PC-3 (cell line): Measurements from ENCODE around the gene FLYWCH2. TPM values are rescaled to one million over a fixed set of nuclear protein-coding genes. Genes with fewer than 3 reads are reported as not detected.

Source experiments
- ATAC-seq: fragments of 200-7000 bp; cut with Tn5 transposase; 2 replicates; pipeline ENCODE4 v1.9.1; 2020; ENCODE audit warnings: mild to moderate bottlenecking, moderate library complexity
- BruUV-seq: library from RNA; stranded (reverse); fragments of 400-500 nt; replicated peaks from 2 replicates; lab custom pipeline; 2021; lab: Mats Ljungman, UMichigan
- CTCF ChIA-PET: fragments of 300-600 bp; sonication (Branson Sonifier 250); formaldehyde crosslinking; loops from one replicate; lab custom pipeline; 2022; ENCODE audit warnings: antibody characterized with exemption; lab: Charles Lee
- POLR2A ChIA-PET: fragments of 300-600 bp; sonication (Branson Sonifier 250); formaldehyde crosslinking; loops from one replicate; lab custom pipeline; 2022; ENCODE audit warnings: antibody characterized with exemption; ENCODE audit not compliant: unreplicated experiment; lab: Charles Lee
- DNase-seq: peaks from one replicate; pipeline ENCODE4 v3.0.0-alpha.2; 2015
- H2AFZ ChIP-seq: fragments of 300-600 bp; sonication (generic); 2 replicates; pipeline ENCODE4 v1.6.0; 2016; ENCODE audit warnings: antibody characterized with exemption, low read length
- H3F3A ChIP-seq: fragments of 300-600 bp; sonication (generic); one replicate; pipeline ENCODE4 v1.6.0; 2017; ENCODE audit warnings: antibody characterized with exemption, low read length, control low read depth, mild to moderate bottlenecking; ENCODE audit not compliant: unreplicated experiment
- H3K27ac ChIP-seq: fragments of 300-600 bp; sonication (generic); 2 replicates; pipeline ENCODE4 v1.5.1; 2016; ENCODE audit warnings: mild to moderate bottlenecking, low read length
- H3K27me3 ChIP-seq: fragments of 300-600 bp; sonication (generic); 2 replicates; pipeline ENCODE4 v1.6.1; 2016; ENCODE audit warnings: low read length, mixed read lengths
- H3K36me3 ChIP-seq: fragments of 300-600 bp; sonication (generic); 2 replicates; pipeline ENCODE4 v1.6.1; 2016; ENCODE audit warnings: low read depth, mixed run types, low read length, mixed read lengths
- H3K4me1 ChIP-seq: fragments of 300-600 bp; sonication (generic); 2 replicates; pipeline ENCODE4 v1.5.1; 2016; ENCODE audit warnings: low read length; ENCODE audit not compliant: insufficient read depth
- H3K4me2 ChIP-seq: fragments of 300-600 bp; sonication (generic); 2 replicates; pipeline ENCODE4 v1.6.0; 2016; ENCODE audit warnings: low read length
- H3K4me3 ChIP-seq: fragments of 300-600 bp; sonication (generic); 2 replicates; pipeline ENCODE4 v1.5.1; 2016; ENCODE audit warnings: mild to moderate bottlenecking, low read length, mixed read lengths
- H3K79me2 ChIP-seq: fragments of 300-600 bp; sonication (generic); 2 replicates; pipeline ENCODE4 v1.6.1; 2017; ENCODE audit warnings: low read length, mixed read lengths
- H3K9ac ChIP-seq: fragments of 300-600 bp; sonication (generic); 2 replicates; pipeline ENCODE4 v1.6.0; 2016; ENCODE audit warnings: mild to moderate bottlenecking, low read length
- H3K9me2 ChIP-seq: fragments of 300-600 bp; sonication (generic); replicated peaks from 2 replicates; pipeline ENCODE4 v1.6.1; 2016; ENCODE audit warnings: mixed run types, low read length, mixed read lengths
- H3K9me3 ChIP-seq: fragments of 300-600 bp; sonication (generic); 2 replicates; pipeline ENCODE4 v1.6.1; 2016; ENCODE audit warnings: low read length, mixed read lengths
- H4K20me1 ChIP-seq: fragments of 300-600 bp; sonication (generic); 2 replicates; pipeline ENCODE4 v1.6.1; 2016; ENCODE audit warnings: low read length, mixed read lengths
- EZH2 ChIP-seq: fragments of 300-600 bp; sonication (generic); IDR thresholded peaks from one replicate; pipeline ENCODE4 v1.6.1; 2017; ENCODE audit warnings: antibody characterized with exemption, mild to moderate bottlenecking, low read length; ENCODE audit not compliant: unreplicated experiment
- EZH2phosphoT487 ChIP-seq: fragments of 300-600 bp; sonication (generic); IDR thresholded peaks from 2 replicates; pipeline ENCODE4 v1.6.1; 2018; ENCODE audit warnings: mild to moderate bottlenecking, antibody characterized with exemption, low read length, borderline replicate concordance
- intact Hi-C: fragments of 100-400 bp; cut with micrococcal nuclease; formaldehyde crosslinking; loops from 2 replicates; pipeline ENCODE4 v1.9.0; 2023
- total RNA-seq: library from RNA; depleted of rRNA; stranded (reverse); fragments of >200 nt; gene quantifications from 2 replicates; pipeline ENCODE4 v1.2.3, GENCODE V29; 2014
- TF ChIP-seq, protein P1 (sequence below): fragments of 300-600 bp; sonication (generic); conservative IDR thresholded peaks from 2 replicates; pipeline ENCODE4 v1.5.1; 2017; ENCODE audit warnings: antibody characterized with exemption, low read depth, mild to moderate bottlenecking, low read length

Gene FLYWCH2
- total RNA-seq, 1 experiment from 2014 or later, result 100 TPM

DNA sequence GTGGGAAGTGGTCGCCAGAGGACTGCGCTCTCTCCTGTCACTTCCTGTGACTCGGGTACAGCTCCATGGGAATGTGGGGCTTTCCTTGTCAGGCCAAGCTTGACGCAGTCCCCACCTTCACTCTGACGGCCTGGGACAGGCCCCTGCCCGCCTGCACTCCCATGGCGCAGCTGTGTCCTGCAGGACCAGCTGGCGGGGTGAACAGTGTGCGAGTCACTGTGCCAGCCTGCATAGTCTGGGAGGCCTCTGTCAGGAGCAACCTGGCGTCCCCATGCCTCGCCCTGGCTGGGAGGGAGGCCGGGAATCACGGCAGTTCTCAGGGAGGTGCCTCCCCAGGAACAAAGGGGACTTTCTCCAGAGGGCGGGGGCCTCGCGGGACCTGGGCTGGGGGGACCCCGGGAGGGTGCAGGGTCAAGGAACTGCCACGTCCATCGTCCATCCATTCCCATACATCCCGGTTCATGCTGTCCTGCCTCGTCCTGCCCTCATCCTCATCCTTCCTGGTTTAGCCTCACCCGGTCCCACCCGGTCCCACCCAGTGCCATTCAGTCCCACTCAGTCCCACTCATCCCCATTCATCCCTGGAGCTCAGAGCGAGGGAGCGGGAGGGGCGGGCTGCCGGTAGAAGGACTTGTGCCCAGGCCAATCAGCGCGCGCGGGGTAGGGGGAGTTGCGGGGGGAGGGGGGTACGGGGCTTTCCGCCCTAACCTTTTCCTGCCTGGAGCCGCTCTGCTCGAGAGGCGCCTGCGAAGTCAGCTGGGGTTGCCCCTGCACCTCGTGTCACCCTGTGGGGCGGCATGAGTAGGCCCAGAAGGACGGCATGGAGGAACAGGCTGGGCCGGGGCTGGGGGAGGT lies 42.1 kb downstream of the FLYWCH2 start:
- DNase-seq (peak; percentile 27), ATAC-seq (peak; percentile 66)
- intact Hi-C loops, result no loop called here
- no peaks in the 10 kb centered on the region for H3K36me3 ChIP-seq
- no peak overlapping the region for H3K9ac ChIP-seq
- no peaks in the 10 kb centered on the region for H3K9me3 ChIP-seq
- H3K27ac ChIP-seq, result no peak overlapping the region
- TF ChIP-seq EZH2, result no peak
- no peak for TF ChIP-seq EZH2phosphoT487
- TF ChIP-seq, protein P1, sequence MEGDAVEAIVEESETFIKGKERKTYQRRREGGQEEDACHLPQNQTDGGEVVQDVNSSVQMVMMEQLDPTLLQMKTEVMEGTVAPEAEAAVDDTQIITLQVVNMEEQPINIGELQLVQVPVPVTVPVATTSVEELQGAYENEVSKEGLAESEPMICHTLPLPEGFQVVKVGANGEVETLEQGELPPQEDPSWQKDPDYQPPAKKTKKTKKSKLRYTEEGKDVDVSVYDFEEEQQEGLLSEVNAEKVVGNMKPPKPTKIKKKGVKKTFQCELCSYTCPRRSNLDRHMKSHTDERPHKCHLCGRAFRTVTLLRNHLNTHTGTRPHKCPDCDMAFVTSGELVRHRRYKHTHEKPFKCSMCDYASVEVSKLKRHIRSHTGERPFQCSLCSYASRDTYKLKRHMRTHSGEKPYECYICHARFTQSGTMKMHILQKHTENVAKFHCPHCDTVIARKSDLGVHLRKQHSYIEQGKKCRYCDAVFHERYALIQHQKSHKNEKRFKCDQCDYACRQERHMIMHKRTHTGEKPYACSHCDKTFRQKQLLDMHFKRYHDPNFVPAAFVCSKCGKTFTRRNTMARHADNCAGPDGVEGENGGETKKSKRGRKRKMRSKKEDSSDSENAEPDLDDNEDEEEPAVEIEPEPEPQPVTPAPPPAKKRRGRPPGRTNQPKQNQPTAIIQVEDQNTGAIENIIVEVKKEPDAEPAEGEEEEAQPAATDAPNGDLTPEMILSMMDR, result no peak
- ChIA-PET CTCF (no interaction called here), POLR2A (no interaction called here)
- H3K4me2 ChIP-seq, result no peak overlapping the region
- peaks cover 5% of the 10 kb centered on the region; the same call in 1 of the 2 replicates for H3K4me1 ChIP-seq
- no peak overlapping the region for H2AFZ ChIP-seq
- no peaks in the 10 kb centered on the region for H3K9me2 ChIP-seq
- H3K79me2 ChIP-seq, result no peaks in the 10 kb centered on the region
- BruUV-seq, result no TSS peak
- H4K20me1 ChIP-seq, result no peaks in the 10 kb centered on the region
- H3K27me3 ChIP-seq, result no peaks in the 10 kb centered on the region
- H3F3A ChIP-seq, result no peaks in the 10 kb centered on the region
- H3K4me3 ChIP-seq, result no peak overlapping the region

GRCh38 chr16:2925951-2926649 lies 43.1 kb downstream of the FLYWCH2 start:
- ChIA-PET POLR2A (no interaction called here), CTCF (interaction anchor here (0.6 kb wide), 1 partner anchor 27 kb away, joined by 3 read pairs; no protein-coding TSS in a partner anchor)
- H3K4me3 ChIP-seq, result no peak overlapping the region; the same call in 1 of the 2 replicates
- no peak overlapping the region for H3K4me2 ChIP-seq
- no peaks in the 10 kb centered on the region for H4K20me1 ChIP-seq
- H3K4me1 ChIP-seq, result peaks cover 5% of the 10 kb centered on the region; the same call in 1 of the 2 replicates
- no peak overlapping the region for H3K27ac ChIP-seq
- no peaks in the 10 kb centered on the region for H3K9me3 ChIP-seq
- TF ChIP-seq, protein P1, result no peak
- TF ChIP-seq EZH2phosphoT487 (no peak), EZH2 (no peak)
- ATAC-seq, result no peak
- H3K9ac ChIP-seq, result no peak overlapping the region
- BruUV-seq, result no TSS peak
- no peaks in the 10 kb centered on the region for H3K36me3 ChIP-seq
- H3F3A ChIP-seq, result no peaks in the 10 kb centered on the region
- no peak overlapping the region for H2AFZ ChIP-seq
- no peaks in the 10 kb centered on the region for H3K9me2 ChIP-seq
- no peaks in the 10 kb centered on the region for H3K27me3 ChIP-seq
- intact Hi-C loops, result loop anchor here (2.0 kb wide), 1 partner anchor 51 kb away; no protein-coding TSS in a partner anchor
- no peaks in the 10 kb centered on the region for H3K79me2 ChIP-seq
- no peak for DNase-seq
